WERI-Rb-1 (cell line): ENCODE data around the gene RBL2.
A peak's percentile ranks its signal among the peaks of the same experiment; 100 is the strongest.
"Not testable (repeated sequence)": the region's sequence is repeated elsewhere in the genome, so short reads cannot be mapped to it uniquely, and the experiment has no call there.

ENCODE experiments used
- DNase-seq: peaks from one replicate; pipeline ENCODE4 v3.0.0-alpha.2; 2020
- H3K27ac ChIP-seq: fragments of 250-450 bp; sonication (Bioruptor Pico); 2 replicates; pipeline ENCODE4 v1.5.1; 2020; ENCODE audit warnings: mild to moderate bottlenecking, moderate library complexity
- H3K27me3 ChIP-seq: fragments of 250-450 bp; sonication (Bioruptor Pico); 2 replicates; pipeline ENCODE4 v1.5.1; 2021; ENCODE audit warnings: mild to moderate bottlenecking, low read depth, moderate library complexity; ENCODE audit not compliant: insufficient read depth, severe bottlenecking
- H3K36me3 ChIP-seq: fragments of 250-450 bp; sonication (Bioruptor Pico); 2 replicates; pipeline ENCODE4 v1.5.1; 2020; ENCODE audit warnings: mild to moderate bottlenecking, moderate library complexity
- H3K4me3 ChIP-seq: 2 replicates; pipeline ENCODE4 v1.5.1; 2011; ENCODE audit warnings: low read depth, mild to moderate bottlenecking, control low read depth, low read length
- H3K9me3 ChIP-seq: fragments of 250-450 bp; sonication (Bioruptor Pico); 2 replicates; pipeline ENCODE4 v1.5.1; 2021; ENCODE audit warnings: mild to moderate bottlenecking, moderate library complexity; ENCODE audit not compliant: severe bottlenecking
- CTCF ChIP-seq: IDR thresholded peaks from 2 replicates; pipeline ENCODE4 v1.5.1; 2011; ENCODE audit warnings: low read depth, mild to moderate bottlenecking, control low read depth, inconsistent platforms, low read length

Gene RBL2, protein sequence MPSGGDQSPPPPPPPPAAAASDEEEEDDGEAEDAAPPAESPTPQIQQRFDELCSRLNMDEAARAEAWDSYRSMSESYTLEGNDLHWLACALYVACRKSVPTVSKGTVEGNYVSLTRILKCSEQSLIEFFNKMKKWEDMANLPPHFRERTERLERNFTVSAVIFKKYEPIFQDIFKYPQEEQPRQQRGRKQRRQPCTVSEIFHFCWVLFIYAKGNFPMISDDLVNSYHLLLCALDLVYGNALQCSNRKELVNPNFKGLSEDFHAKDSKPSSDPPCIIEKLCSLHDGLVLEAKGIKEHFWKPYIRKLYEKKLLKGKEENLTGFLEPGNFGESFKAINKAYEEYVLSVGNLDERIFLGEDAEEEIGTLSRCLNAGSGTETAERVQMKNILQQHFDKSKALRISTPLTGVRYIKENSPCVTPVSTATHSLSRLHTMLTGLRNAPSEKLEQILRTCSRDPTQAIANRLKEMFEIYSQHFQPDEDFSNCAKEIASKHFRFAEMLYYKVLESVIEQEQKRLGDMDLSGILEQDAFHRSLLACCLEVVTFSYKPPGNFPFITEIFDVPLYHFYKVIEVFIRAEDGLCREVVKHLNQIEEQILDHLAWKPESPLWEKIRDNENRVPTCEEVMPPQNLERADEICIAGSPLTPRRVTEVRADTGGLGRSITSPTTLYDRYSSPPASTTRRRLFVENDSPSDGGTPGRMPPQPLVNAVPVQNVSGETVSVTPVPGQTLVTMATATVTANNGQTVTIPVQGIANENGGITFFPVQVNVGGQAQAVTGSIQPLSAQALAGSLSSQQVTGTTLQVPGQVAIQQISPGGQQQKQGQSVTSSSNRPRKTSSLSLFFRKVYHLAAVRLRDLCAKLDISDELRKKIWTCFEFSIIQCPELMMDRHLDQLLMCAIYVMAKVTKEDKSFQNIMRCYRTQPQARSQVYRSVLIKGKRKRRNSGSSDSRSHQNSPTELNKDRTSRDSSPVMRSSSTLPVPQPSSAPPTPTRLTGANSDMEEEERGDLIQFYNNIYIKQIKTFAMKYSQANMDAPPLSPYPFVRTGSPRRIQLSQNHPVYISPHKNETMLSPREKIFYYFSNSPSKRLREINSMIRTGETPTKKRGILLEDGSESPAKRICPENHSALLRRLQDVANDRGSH

DNA sequence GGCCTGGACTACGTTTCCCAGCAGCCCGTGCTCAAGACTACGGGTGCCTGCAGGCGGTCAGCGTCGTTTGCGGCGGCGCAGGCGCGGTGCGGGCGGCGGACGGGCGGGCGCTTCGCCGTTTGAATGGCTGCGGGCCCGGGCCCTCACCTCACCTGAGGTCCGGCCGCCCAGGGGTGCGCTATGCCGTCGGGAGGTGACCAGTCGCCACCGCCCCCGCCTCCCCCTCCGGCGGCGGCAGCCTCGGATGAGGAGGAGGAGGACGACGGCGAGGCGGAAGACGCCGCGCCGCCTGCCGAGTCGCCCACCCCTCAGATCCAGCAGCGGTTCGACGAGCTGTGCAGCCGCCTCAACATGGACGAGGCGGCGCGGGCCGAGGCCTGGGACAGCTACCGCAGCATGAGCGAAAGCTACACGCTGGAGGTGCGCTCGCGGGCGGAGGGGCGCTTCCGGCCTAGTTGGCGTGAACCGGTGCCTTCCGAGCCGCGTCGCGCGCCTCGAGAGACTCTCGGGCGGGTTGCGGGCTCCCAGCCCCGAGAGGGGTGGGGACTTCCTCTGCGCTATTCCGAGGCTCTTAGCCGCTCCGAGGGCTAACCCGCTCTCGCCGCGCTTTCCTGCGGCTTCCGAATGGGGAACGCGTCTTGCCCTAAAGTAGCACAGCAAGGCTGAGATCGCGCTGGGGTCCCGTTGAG lies at the start of gene RBL2:
RBL2 (plus strand) TSS at position 95 of the 689 bp plus-strand sequence; CDS start at position 181, 86 bp downstream.
- H3K27me3 ChIP-seq = no peaks in the 10 kb centered on the region
- H3K27ac ChIP-seq = peak within 1 kb of the TSS; percentile 87
- H3K9me3 ChIP-seq = peaks cover 1% of the 10 kb centered on the region
- peak within 1 kb of the TSS; percentile 86 for H3K4me3 ChIP-seq
- TF ChIP-seq CTCF = no peak
- H3K36me3 ChIP-seq = no peaks in the 10 kb centered on the region; the same call in 1 of the 2 replicates
- DNase-seq = peak; percentile 80

DNA sequence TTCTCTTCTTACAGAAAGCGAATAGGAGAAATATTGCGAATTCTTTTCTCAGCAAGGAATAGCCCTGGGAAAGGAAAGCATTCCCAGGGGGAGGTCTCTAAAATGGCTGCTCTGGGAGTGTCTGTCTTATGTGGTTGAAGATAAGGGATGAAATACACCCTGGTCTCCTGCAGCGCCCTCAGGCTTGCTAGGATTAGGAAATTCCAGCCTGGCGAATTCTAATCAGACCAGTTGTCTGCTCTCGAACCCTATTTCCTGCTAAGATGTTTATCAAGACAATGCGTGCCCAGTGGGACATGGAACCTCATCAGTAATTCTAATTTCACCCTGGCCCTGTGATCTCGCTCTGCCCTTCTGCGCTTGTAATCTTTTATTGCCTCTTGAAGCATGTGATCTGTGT lies 49.7 kb upstream of the RBL2 start:
- H3K36me3 ChIP-seq, H3K27ac ChIP-seq, H3K4me3 ChIP-seq, H3K27me3 ChIP-seq, DNase-seq: not testable (repeated sequence)
- peaks cover 10% of the 10 kb centered on the region for H3K9me3 ChIP-seq

- DNase-seq = no peak
- Histone ChIP-seq H3K27ac (no peak overlapping the region), H3K36me3 (no peaks in the 10 kb centered on the region), H3K4me3 (no peak overlapping the region), H3K9me3 (no peaks in the 10 kb centered on the region), H3K27me3 (no peaks in the 10 kb centered on the region)
- TF ChIP-seq CTCF = no peak
Observed at GRCh38 chr16:53404959-53405358, 29.3 kb upstream of the RBL2 start.

DNA sequence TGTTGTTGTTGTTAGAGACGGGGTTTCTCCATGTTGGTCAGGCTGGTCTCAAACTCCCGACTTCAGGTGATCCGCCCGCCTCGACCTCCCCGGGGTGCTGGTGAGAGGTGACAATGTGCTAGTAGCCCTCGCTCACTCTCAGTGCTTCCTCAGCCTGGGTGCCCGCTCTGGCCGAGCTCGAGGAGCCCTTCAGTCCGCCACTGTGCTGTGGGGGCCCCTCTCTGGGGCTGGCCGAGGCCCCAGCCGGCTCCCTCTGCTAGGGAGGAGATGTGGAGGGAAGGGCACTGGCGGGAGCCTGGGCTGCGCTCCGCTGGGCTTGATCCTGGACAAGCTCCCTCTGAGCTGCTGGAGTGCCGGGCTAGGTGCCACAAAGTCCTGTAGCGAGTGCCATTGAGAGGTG lies 21.7 kb upstream of the RBL2 start:
- TF ChIP-seq CTCF = no peak
- Histone ChIP-seq H3K36me3 (no peaks in the 10 kb centered on the region), H3K27me3 (no peaks in the 10 kb centered on the region), H3K9me3 (peaks cover 5% of the 10 kb centered on the region), H3K4me3 (no peak overlapping the region), H3K27ac (no peak overlapping the region)
- no peak for DNase-seq

DNA sequence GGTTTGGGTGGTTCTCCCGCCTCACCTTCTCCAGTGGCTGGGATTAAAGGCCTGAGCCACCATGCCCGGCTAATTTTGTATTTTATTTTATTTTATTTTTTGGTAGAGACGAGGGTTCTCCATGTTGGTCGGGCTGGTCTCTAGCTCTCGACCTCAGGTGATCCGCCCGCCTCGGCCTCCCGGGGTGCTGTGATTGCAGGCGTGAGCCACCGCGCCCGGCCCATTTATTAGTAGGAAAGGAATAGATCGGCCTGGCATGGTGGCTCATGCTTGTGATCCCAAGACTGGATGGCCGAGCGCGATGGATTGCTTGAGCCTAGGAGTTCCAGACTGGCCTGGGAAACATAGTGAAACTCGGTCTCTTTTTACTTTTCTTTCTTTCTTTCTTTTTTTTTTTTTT lies 20.4 kb upstream of the RBL2 start:
- Histone ChIP-seq H3K4me3 (no peak overlapping the region), H3K27me3 (no peaks in the 10 kb centered on the region), H3K9me3 (peaks cover 5% of the 10 kb centered on the region), H3K36me3 (no peaks in the 10 kb centered on the region), H3K27ac (no peak overlapping the region)
- DNase-seq = no peak
- TF ChIP-seq CTCF = no peak
